HEK293T (cell line): ENCODE data around the gene PIEZO1.

Source experiments
- CTCF ChIA-PET: fragments of 350-600 bp; formaldehyde crosslinking; extraction: SDS; loops from one replicate; lab custom pipeline; 2021; ENCODE audit warnings: antibody characterized with exemption, inconsistent platforms; lab: Yijun Ruan, JAX
- POLR2A ChIA-PET: fragments of 350-600 bp; formaldehyde crosslinking; extraction: SDS; loops from one replicate; lab custom pipeline; 2020; ENCODE audit warnings: antibody characterized with exemption, inconsistent platforms; lab: Yijun Ruan, JAX
- DNase-seq: peaks from one replicate; pipeline ENCODE4 v3.0.0; 2012; ENCODE audit warnings: mixed read lengths; ENCODE audit errors: extremely low spot score
- ARNT ChIP-seq: fragments of 450-650 bp; IDR thresholded peaks from 2 replicates; pipeline ENCODE4 v1.6.1; 2017; ENCODE audit warnings: mild to moderate bottlenecking
- BHLHE40 ChIP-seq: fragments of 450-650 bp; IDR thresholded peaks from 2 replicates; pipeline ENCODE4 v1.6.1; 2016; ENCODE audit warnings: mild to moderate bottlenecking, moderate library complexity, borderline replicate concordance
- CTBP1 ChIP-seq: fragments of 450-650 bp; IDR thresholded peaks from 2 replicates; pipeline ENCODE4 v1.6.1; 2016; ENCODE audit warnings: borderline replicate concordance
- ELF4 ChIP-seq: fragments of 450-650 bp; IDR thresholded peaks from 2 replicates; pipeline ENCODE4 v1.6.1; 2017; ENCODE audit warnings: antibody characterized with exemption
- FOXA1 ChIP-seq: fragments of 450-650 bp; IDR thresholded peaks from 2 replicates; pipeline ENCODE4 v1.6.1; 2016; ENCODE audit warnings: mild to moderate bottlenecking
- FOXK2 ChIP-seq: fragments of 450-650 bp; IDR thresholded peaks from 2 replicates; pipeline ENCODE4 v1.6.1; 2016; ENCODE audit warnings: mild to moderate bottlenecking
- FOXM1 ChIP-seq: fragments of 450-650 bp; IDR thresholded peaks from 2 replicates; pipeline ENCODE4 v1.6.1; 2017; ENCODE audit warnings: mild to moderate bottlenecking, borderline replicate concordance
- HDGF ChIP-seq: fragments of 450-650 bp; IDR thresholded peaks from 2 replicates; pipeline ENCODE4 v1.6.1; 2017; ENCODE audit warnings: antibody characterized with exemption, borderline replicate concordance
- L3MBTL2 ChIP-seq: fragments of 450-650 bp; conservative IDR thresholded peaks from 2 replicates; pipeline ENCODE4 v1.6.1; 2016; ENCODE audit warnings: mild to moderate bottlenecking
- LEF1 ChIP-seq: fragments of 450-650 bp; IDR thresholded peaks from 2 replicates; pipeline ENCODE4 v1.6.1; 2017; ENCODE audit warnings: mild to moderate bottlenecking, borderline replicate concordance
- NFRKB ChIP-seq: fragments of 450-650 bp; IDR thresholded peaks from 2 replicates; pipeline ENCODE4 v1.6.1; 2016; ENCODE audit warnings: mild to moderate bottlenecking, moderate library complexity
- SP1 ChIP-seq: fragments of 450-650 bp; IDR thresholded peaks from 2 replicates; pipeline ENCODE4 v1.6.1; 2017
- SUZ12 ChIP-seq: fragments of 450-650 bp; IDR thresholded peaks from 2 replicates; pipeline ENCODE4 v1.6.1; 2016; ENCODE audit warnings: mild to moderate bottlenecking
- TARDBP ChIP-seq: fragments of 450-650 bp; IDR thresholded peaks from 2 replicates; pipeline ENCODE4 v1.6.1; 2016
- ZNF384 ChIP-seq: fragments of 450-650 bp; IDR thresholded peaks from 2 replicates; pipeline ENCODE4 v1.6.1; 2016
- TF ChIP-seq, protein P1 (sequence below): fragments of 450-650 bp; IDR thresholded peaks from 2 replicates; pipeline ENCODE4 v1.6.1; 2016

The PIEZO1 gene

DNA sequence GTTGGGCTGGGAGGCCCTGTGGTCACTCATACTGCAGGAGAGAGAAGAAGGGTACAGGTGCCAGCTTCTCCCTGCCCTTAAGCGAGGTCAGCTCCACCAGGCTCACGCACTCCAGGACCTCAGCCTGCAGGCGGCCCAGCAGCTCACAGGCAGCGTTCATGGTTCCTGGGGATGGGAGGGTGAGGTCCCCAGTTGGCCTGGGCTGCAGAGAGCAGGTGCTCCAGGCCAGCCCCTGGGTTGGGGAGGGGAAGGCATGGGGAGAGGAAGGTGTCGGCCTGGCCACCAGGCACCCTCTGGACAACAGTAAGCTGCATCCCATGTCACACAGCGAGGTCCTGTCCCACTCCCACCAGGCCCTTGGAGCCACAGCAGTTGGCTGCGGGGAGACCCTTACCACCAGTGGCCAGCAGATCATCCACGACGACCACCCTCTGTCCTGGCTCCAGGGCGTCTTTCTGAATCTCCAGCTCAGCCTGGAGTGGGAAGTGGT, 24.7 kb upstream of the PIEZO1 start:
- TF ChIP-seq L3MBTL2 (no peak), ZNF384 (no peak), NFRKB (no peak), FOXK2 (no peak), LEF1 (no peak), HDGF (no peak), SUZ12 (no peak), ARNT (no peak), SP1 (no peak), BHLHE40 (no peak), TARDBP (no peak), CTBP1 (no peak)
- CTCF ChIA-PET: interaction anchor here (0.8 to 1.9 kb wide), 3 partner anchors 10 to 72 kb away, joined by 3 to 6 read pairs (median 4); no protein-coding TSS in a partner anchor
- no peak for DNase-seq
- POLR2A ChIA-PET: interaction anchor here (0.8 to 4.8 kb wide), 14 partner anchors 10 to 408 kb away, joined by 3 to 64 read pairs (median 4); partner anchors contain the start of genes GALNS, TRAPPC2L and ZNF778

DNA sequence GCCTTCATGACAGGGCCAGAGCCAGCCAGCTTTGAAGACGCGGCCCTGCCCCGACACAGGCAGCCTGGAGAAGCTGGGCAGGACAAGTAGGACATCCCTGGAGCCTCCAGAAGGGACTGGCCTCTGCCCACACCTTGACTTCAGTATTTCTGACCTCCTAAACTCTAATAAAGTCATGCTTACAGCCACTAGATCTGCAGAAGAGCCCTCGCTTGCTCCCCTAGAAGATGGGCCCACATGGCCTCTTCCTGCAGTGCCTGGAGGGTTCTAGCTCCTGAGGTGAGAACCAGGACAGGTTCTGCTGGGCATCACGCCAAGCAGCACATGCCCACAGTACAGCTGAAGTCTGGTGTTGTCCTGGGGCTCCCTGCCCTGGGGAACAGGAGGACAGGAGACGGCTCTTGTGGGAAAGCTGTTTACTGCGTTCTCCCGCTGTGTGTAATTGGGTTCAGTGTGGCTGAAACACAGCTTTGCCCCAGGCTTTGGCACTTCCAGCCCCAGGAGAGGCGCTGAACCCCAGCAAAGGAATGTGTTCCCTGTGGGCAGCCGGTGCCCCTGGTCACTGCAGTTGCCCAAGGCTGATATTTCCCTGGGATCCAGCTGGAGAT, 24.2 kb upstream of the PIEZO1 start:
- DNase-seq: no peak
- POLR2A ChIA-PET: interaction anchor here (0.6 to 4.8 kb wide), 14 partner anchors 9 to 408 kb away, joined by 3 to 64 read pairs (median 4); partner anchors contain the start of genes GALNS, TRAPPC2L and ZNF778
- TF ChIP-seq FOXM1 (no peak), L3MBTL2 (no peak), SP1 (no peak), BHLHE40 (no peak), SUZ12 (no peak)
- CTCF ChIA-PET: interaction anchor here (0.8 to 1.9 kb wide), 3 partner anchors 9 to 72 kb away, joined by 3 to 6 read pairs (median 4); no protein-coding TSS in a partner anchor

DNA sequence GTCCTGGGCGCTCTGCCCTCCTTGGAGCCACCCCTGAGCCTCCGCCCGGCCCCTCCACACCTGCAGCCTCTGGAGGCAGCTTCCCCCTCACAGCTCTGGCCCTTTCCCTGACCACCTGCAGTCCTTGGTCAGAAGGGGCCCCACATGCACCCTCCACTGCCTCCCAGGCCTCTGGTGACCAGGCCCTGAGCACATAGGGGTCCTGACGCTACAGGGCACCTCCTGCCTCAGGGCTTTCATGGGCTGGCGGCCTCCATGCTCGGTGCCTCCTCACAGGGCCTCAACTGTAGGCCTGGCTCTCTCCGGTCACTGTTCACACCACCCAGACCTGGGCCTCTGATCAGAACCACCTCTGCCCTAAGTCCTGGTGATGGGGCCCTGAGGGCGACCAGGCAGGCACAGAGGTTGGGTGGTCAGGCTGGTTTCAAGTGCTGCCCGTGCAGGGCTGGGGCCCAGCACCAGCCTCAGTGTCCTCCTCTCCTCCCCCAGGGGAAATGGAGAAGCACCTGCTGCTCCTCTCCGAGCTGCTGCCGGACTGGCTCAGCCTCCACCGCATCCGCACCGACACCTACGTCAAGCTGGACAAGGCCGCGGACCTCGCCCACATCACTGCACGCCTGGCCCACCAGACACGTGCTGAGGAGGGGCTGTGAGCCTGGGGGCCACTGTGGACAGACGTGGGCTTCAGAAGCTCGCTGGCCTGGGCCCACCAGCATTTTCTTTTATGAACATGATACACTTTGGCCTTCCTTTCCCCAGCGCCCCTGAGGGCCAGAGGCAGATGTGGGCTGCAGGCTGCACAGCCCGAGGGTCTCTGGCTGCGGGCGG, 22.8 kb upstream of the PIEZO1 start:
- TF ChIP-seq SP1 (no peak), BHLHE40 (no peak), SUZ12 (no peak), FOXA1 (no peak), HDGF (no peak), CTBP1 (no peak), L3MBTL2 (no peak), ELF4 (no peak), TARDBP (no peak), NFRKB (no peak), ZNF384 (no peak), FOXK2 (no peak), FOXM1 (no peak), LEF1 (no peak), ARNT (no peak)
- TF ChIP-seq, protein P1, sequence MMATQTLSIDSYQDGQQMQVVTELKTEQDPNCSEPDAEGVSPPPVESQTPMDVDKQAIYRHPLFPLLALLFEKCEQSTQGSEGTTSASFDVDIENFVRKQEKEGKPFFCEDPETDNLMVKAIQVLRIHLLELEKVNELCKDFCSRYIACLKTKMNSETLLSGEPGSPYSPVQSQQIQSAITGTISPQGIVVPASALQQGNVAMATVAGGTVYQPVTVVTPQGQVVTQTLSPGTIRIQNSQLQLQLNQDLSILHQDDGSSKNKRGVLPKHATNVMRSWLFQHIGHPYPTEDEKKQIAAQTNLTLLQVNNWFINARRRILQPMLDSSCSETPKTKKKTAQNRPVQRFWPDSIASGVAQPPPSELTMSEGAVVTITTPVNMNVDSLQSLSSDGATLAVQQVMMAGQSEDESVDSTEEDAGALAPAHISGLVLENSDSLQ: no peak

DNA sequence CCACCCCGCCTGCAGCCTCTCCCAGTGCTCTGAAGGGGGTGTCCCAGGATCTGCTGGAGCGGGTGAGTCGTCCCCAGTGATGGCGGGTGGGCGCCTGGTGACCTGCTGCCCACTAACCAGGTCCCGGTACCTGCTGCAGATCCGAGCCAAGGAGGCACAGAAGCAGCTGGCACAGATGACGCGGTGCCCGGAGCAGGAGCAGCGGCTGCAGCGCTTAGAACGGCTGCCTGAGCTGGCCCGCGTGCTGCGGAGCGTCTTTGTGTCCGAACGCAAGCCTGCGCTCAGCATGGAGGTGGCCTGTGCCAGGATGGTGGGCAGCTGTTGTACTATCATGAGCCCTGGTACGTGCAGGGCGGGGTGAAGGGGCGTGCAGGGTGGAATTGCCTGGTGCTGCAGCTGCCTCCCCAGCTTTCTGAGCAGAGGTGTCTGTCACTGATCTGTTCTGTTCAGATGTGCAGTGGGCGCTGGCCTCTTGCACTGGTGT, 22.2 kb upstream of the PIEZO1 start:
- ChIA-PET CTCF (interaction anchor here (0.8 kb wide), 1 partner anchor 1112 kb away, joined by 3 read pairs; the partner anchor contains the start of gene MC1R), POLR2A (no interaction called here)
- TF ChIP-seq TARDBP (no peak), ARNT (no peak), LEF1 (no peak), BHLHE40 (no peak), CTBP1 (no peak), ZNF384 (no peak), SUZ12 (no peak), L3MBTL2 (no peak), FOXA1 (no peak), FOXM1 (no peak), HDGF (no peak), SP1 (no peak)
- TF ChIP-seq, protein P1: no peak
- no peak for DNase-seq

More for the DNA sequence above, 22.8 kb upstream of the PIEZO1 start:
- CTCF ChIA-PET: no interaction called here
- POLR2A ChIA-PET: interaction anchor here (1.1 to 2.0 kb wide), 2 partner anchors 28 to 71 kb away, joined by 3 to 8 read pairs; no protein-coding TSS in a partner anchor
- no peak for DNase-seq

DNA sequence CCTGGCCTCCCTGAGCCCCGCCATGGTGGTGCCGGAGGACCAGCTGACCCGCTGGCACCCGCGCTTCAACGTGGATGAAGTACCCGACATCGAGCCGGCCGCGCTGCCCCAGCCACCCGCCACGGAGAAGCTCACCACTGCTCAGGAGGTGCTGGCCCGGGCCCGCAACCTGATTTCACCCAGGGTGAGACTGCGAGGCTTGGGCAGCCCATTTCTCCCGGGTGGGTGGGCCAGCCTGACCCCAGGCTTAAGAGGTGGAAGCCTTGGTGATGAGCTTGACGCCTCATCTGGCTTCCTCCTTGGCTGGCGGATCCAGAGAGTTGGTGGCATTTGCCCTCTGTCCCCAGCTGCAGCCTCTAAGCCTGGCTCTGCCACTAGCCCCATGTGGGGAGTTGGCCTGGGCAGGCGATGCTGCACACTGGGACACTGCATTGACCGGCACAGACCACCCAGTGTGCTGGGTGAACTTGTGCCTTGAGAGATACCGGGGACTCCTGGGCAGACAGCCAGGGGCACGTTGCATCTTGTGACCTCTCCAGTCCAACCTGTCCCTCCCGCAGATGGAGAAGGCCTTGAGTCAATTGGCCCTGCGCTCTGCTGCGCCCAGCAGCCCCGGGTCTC, 21.6 kb upstream of the PIEZO1 start:
- DNase-seq: no peak
- ChIA-PET POLR2A (interaction anchor here (0.9 kb wide), 2 partner anchors 19 to 100 kb away, joined by 3 to 4 read pairs; no protein-coding TSS in a partner anchor), CTCF (interaction anchor here (0.8 kb wide), 1 partner anchor 1112 kb away, joined by 3 read pairs; the partner anchor contains the start of gene MC1R)
- TF ChIP-seq FOXA1 (no peak), LEF1 (no peak), FOXK2 (no peak), ARNT (no peak), L3MBTL2 (no peak), CTBP1 (no peak)
